NK-92 treated with Interleukin-12 subunit alpha and Interleukin-12 subunit beta, amount 100 ng/mL, for 24 hours (cell line): ENCODE results near the gene SEMA6A.

Experiments used
- DNase-seq: peaks from one replicate; lab custom pipeline; 2025; lab: John Stamatoyannopoulos, UW

Gene SEMA6A

DNA sequence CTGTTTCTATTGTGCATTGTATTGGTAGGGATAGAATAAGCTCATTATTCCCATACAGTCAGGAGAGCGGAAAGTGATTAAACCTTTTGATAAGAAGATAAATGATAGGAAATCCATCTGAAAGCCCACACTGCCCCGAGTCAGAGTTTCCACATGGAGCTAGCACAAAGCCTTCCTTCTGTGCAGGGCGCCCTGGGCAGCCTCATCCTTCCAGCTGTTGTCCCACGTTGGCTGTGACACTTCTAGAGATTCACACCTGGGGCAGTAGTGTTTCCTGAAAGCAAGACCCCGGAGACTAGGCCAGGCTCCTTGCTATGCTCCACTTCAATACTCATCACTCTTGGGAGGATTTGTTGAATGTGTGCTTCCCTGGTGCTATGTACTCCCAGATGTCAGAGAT is 172.4 kb downstream of the SEMA6A start:
- DNase-seq = no peak

- DNase-seq = no peak
Measured at GRCh38 chr5:116401576-116401975, 173.0 kb downstream of the SEMA6A start.

- DNase-seq = no peak
Measured at GRCh38 chr5:116396476-116397099, 178.0 kb downstream of the SEMA6A start.

- no peak for DNase-seq
Measured at GRCh38 chr5:116395631-116396203, 178.9 kb downstream of the SEMA6A start.

DNA sequence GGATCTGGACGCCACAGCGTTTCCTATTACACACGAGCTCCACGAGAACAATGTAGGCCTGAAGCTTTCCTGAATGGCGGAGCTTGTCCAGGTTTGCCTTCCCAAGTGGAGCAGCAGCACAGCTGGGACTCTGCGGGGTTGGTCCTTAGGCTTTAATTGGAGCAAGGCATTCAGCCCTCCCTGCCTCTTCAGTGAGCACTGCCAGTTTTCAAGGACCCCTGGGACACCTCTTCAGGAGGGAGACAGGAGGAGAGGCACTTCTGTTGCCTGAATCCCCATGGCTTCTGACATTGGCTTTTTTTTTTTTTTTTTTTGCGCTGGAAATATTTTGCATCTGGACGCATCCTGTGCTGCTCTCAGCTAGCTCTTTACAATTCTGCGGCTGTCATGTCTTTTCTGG is 179.4 kb downstream of the SEMA6A start:
- no peak for DNase-seq

DNA sequence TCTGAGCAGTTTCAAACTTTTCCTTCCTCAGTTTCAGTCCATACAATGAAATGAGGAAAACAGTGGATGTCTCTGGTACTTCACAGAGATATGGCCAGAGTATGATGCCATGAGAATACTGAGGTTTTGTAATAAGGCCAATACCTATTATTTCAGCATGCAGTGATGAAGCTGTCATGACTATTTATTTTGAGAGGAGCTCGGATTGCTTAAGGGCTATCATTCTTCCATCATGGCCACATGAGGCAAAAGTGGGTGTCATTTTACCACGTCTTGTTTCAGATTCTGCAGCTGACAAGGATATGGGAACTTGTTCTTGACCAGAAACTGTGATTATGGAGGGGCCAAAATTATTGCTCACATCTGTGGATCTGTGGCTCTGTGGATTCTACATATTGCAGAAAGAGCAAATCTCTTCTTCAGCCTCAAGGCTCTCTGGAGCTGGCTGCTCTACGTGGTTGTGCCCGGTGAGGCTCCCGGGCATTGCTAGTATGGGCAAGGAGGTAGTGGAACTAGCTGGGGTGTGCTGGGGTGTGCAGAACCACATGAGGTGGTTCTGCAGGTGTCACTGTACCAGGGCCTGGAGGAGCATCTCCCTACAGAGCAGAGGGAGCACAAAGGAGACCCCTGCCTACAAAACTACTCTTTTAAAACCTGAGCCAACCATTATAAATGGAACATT is 180.3 kb downstream of the SEMA6A start:
- DNase-seq = no peak
